Measurements from ENCODE around the gene ARHGAP6.

- TF ChIP-seq EZH2phosphoT487 (IDR thresholded peaks at IDR 0.05; ENCODE audit: insufficient read depth, low read depth) (no peak), EZH2 (IDR thresholded peaks at IDR 0.05; ENCODE audit: insufficient read depth, poor library complexity, severe bottlenecking) (no peak)
Observed at GRCh38 chrX:11293113-11293512, 372.6 kb downstream of the ARHGAP6 start, which contains the start of gene AMELX.

All from GM23248 (cell line).